Sigmoid colon (tissue), 7 donors: Measurements from ENCODE around the gene TWNK. TPM values are rescaled to one million over a fixed set of nuclear protein-coding genes. Genes with fewer than 3 reads are reported as not detected.

ENCODE experiments used
- DNase-seq: peaks from one replicate; pipeline ENCODE4 v3.0.0-alpha.2; 2019
- H3K27ac ChIP-seq, 4 donors: fragments of 200-600 bp; sonication (generic); one replicate each; pipeline ENCODE4 v1.5.1; 2016 to 2019; ENCODE audit warnings: mild to moderate bottlenecking in 1 of 4
- H3K27me3 ChIP-seq, 3 donors: fragments of 200-600 bp; sonication (generic); one replicate each; pipeline ENCODE4 v1.5.1; 2019; ENCODE audit warnings: mild to moderate bottlenecking in 1 of 3
- H3K36me3 ChIP-seq, 4 donors: fragments of 200-600 bp; sonication (generic); one replicate each; pipeline ENCODE4 v1.5.1; 2016 to 2019
- H3K4me1 ChIP-seq, 4 donors: fragments of 200-600 bp; sonication (generic); one replicate each; pipeline ENCODE4 v1.5.1; 2017 to 2019
- H3K4me3 ChIP-seq, 4 donors: fragments of 200-600 bp; sonication (generic); one replicate each; pipeline ENCODE4 v1.5.1; 2017 to 2019; ENCODE audit warnings: mild to moderate bottlenecking in 2 of 4, moderate library complexity in 1 of 4
- H3K9me3 ChIP-seq, 4 donors: fragments of 200-600 bp in 3 of 4; sonication (generic) in 3 of 4; one replicate each; pipeline versions ENCODE4 v1.5.1 to v1.6.1; 2013 to 2019
- CTCF ChIP-seq, 4 experiments: fragments of 450-650 bp in 3 of 4; fragments of 200-600 bp in 1 of 4; IDR thresholded peaks; one replicate each; pipeline ENCODE4 v1.5.1; 2016 to 2019; ENCODE audit warnings: antibody characterized with exemption in 4 of 4, mild to moderate bottlenecking in 3 of 4, moderate library complexity in 2 of 4
- EP300 ChIP-seq, 4 donors: sonication (generic); formaldehyde crosslinking; IDR thresholded peaks; one replicate each; pipeline ENCODE4 v1.6.1; 2017; ENCODE audit warnings: antibody characterized with exemption in 4 of 4
- POLR2A ChIP-seq, 2 donors: fragments of 450-650 bp; IDR thresholded peaks; one replicate each; pipeline ENCODE4 v1.6.1; 2016; ENCODE audit warnings: antibody characterized with exemption in 2 of 2, mild to moderate bottlenecking in 2 of 2, moderate library complexity in 2 of 2
- POLR2AphosphoS5 ChIP-seq, 4 donors: sonication (generic); formaldehyde crosslinking; IDR thresholded peaks; one replicate each; pipeline ENCODE4 v1.6.1; 2017; ENCODE audit warnings: antibody characterized with exemption in 4 of 4
- WGBS, 2 donors: extraction: QIAGEN DNeasy Blood & Tissue Kit; methylation state at CpG; one replicate each; pipeline ENCODE4 v1.1.7; 2013; 5-methylcytosine and 5-hydroxymethylcytosine counted together
- intact Hi-C: fragments of 100-400 bp; cut with DNase I; formaldehyde crosslinking; loops from one replicate; pipeline ENCODE4 v1.15.1; 2023
- polyA plus RNA-seq, 3 donors: library from polyadenylated mRNA; stranded (reverse); fragments of 200-250 nt; gene quantifications; one replicate each; pipeline ENCODE4 v1.2.3, GENCODE V29; 2013
- total RNA-seq, 4 donors: library from RNA; depleted of rRNA; stranded (reverse); fragments of >200 nt; gene quantifications; one replicate each; pipeline ENCODE4 v1.1.0, GENCODE V29; 2016
- donor health status: healthy with polysubstance abuse.
- donor health status: Bipolar disorder and iron deficiency.
- donor health status: healthy.

Gene TWNK
- total and polyA plus RNA-seq, 7 donors = 2.4 to 9.0 (median 3.9) TPM

GRCh38 chr10:101012525-101013364 is 25.4 kb downstream of the TWNK start:
- TF ChIP-seq EP300 (IDR thresholded peaks at IDR 0.05) (no peak), CTCF (IDR thresholded peaks at IDR 0.05) (peak; percentile 76 to 98 (median 88)), POLR2AphosphoS5 (IDR thresholded peaks at IDR 0.05) (peak in 3 of 4 donors; percentile 40 to 52 (median 48))
- H3K4me1 ChIP-seq = peaks cover 0 to 36% (median 34%) of the 10 kb centered on the region in 4 donors
- peak; percentile 95 for DNase-seq
- intact Hi-C loops = loop anchor here (1.0 to 2.0 kb wide), 3 partner anchors 13 to 44 kb away; partner anchors contain the start of genes LZTS2 and SEMA4G
- H3K4me3 ChIP-seq = no peak overlapping the region
- 15 to 23% methylated on average over 14 of the region's 14 CpGs for WGBS, 2 donors
- H3K36me3 ChIP-seq = no peaks in the 10 kb centered on the region
- no peaks in the 10 kb centered on the region for H3K9me3 ChIP-seq
- peak overlapping the region; percentile 51 to 70 (median 60) for H3K27ac ChIP-seq
- peaks cover 0 to 7% (median 6%) of the 10 kb centered on the region in 3 donors for H3K27me3 ChIP-seq

- H3K36me3 ChIP-seq = no peaks in the 10 kb centered on the region
- DNase-seq = no peak
- H3K9me3 ChIP-seq = no peaks in the 10 kb centered on the region
- WGBS, 2 donors = 51 to 60% methylated on average over 9 of the region's 9 CpGs
- H3K4me1 ChIP-seq = peaks cover 0 to 29% (median 27%) of the 10 kb centered on the region in 4 donors
- intact Hi-C loops = loop anchor here (1.0 to 2.0 kb wide), 2 partner anchors 19 to 45 kb away; partner anchors contain the start of gene SEMA4G
- H3K4me3 ChIP-seq = no peak overlapping the region
- peaks cover 0 to 9% (median 6%) of the 10 kb centered on the region in 3 donors for H3K27me3 ChIP-seq
- TF ChIP-seq CTCF (IDR thresholded peaks at IDR 0.05) = no peak
- no peak for TF ChIP-seq POLR2AphosphoS5 (IDR thresholded peaks at IDR 0.05)
- no peak for TF ChIP-seq POLR2A (IDR thresholded peaks at IDR 0.05)
- no peak for TF ChIP-seq EP300 (IDR thresholded peaks at IDR 0.05)
- peak overlapping the region; percentile 51 to 70 (median 60) for H3K27ac ChIP-seq
Observed at GRCh38 chr10:101013365-101013825, 26.1 kb downstream of the TWNK start.

GRCh38 chr10:101014230-101014884 is 27.0 kb downstream of the TWNK start:
- peak; percentile 90 for DNase-seq
- Histone ChIP-seq H3K36me3 (no peaks in the 10 kb centered on the region), H3K4me1 (peaks cover 0 to 31% (median 28%) of the 10 kb centered on the region in 4 donors), H3K4me3 (no peak overlapping the region), H3K27ac (no peak overlapping the region), H3K27me3 (peaks cover 0 to 18% (median 6%) of the 10 kb centered on the region in 3 donors), H3K9me3 (no peaks in the 10 kb centered on the region)
- 15 to 24% methylated on average over 11 of the region's 11 CpGs for WGBS, 2 donors
- intact Hi-C loops = no loop called here
- TF ChIP-seq CTCF (IDR thresholded peaks at IDR 0.05) (peak; percentile 78 to 97 (median 94)), EP300 (IDR thresholded peaks at IDR 0.05) (no peak)

DNA sequence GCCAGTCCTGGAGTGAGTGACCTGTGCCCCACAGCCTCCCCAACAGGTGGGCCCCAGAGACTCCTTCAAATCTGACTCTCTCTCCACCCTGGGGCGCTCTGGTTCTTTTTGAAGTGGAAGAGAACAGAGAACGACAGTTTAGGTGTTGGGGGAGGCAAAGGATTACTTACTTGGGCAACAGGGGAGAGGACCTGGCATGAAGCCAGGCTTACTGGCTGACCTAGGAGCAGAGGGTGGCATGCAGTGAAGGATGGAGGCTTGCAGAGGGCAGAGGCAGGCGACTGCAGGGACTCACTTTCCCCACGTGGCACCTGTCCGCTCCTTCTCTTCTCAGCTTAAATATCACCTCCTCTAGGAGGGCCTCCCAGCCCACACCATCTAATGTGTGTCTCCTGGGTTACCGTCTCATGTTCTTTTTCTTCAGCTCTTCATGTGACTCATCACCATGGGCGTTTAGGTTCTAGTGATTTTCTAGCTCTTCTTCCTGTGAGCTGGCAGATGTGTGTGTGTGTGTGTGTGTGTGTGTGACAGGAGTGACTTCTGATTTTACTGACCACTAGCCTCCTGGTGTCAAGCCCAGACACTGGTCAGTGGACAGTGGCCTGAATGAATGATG is 27.7 kb downstream of the TWNK start:
- H3K36me3 ChIP-seq = no peaks in the 10 kb centered on the region
- H3K27me3 ChIP-seq = peaks cover 0 to 18% (median 6%) of the 10 kb centered on the region in 3 donors
- H3K9me3 ChIP-seq = no peaks in the 10 kb centered on the region
- whole genome bisulfite sequencing, 2 donors = 44 to 46% methylated on average over 7 of the region's 7 CpGs
- intact Hi-C loops = no loop called here
- DNase-seq = no peak
- H3K4me1 ChIP-seq = peaks cover 0 to 31% (median 28%) of the 10 kb centered on the region in 4 donors
- no peak overlapping the region for H3K27ac ChIP-seq
- TF ChIP-seq POLR2A (IDR thresholded peaks at IDR 0.05) (no peak), EP300 (IDR thresholded peaks at IDR 0.05) (no peak), CTCF (IDR thresholded peaks at IDR 0.05) (no peak)
- H3K4me3 ChIP-seq = no peak overlapping the region
